A673 (cell line): Measurements from ENCODE around the gene PRR12.

Source experiments
- EZH2 ChIP-seq: fragments of 200-600 bp; sonication (generic); IDR thresholded peaks from 2 replicates; pipeline ENCODE4 v1.6.1; 2017; ENCODE audit warnings: borderline replicate concordance, low read depth, mild to moderate bottlenecking, mixed read lengths, antibody characterized with exemption, low read length; ENCODE audit not compliant: poor library complexity, severe bottlenecking
- TF ChIP-seq, protein P1 (sequence below): fragments of 300-800, 200-600 bp; sonication (generic); conservative IDR thresholded peaks from 2 replicates; pipeline ENCODE4 v1.5.1; 2017; ENCODE audit warnings: low read depth, mild to moderate bottlenecking, antibody characterized with exemption, low read length, moderate library complexity, mixed read lengths

DNA sequence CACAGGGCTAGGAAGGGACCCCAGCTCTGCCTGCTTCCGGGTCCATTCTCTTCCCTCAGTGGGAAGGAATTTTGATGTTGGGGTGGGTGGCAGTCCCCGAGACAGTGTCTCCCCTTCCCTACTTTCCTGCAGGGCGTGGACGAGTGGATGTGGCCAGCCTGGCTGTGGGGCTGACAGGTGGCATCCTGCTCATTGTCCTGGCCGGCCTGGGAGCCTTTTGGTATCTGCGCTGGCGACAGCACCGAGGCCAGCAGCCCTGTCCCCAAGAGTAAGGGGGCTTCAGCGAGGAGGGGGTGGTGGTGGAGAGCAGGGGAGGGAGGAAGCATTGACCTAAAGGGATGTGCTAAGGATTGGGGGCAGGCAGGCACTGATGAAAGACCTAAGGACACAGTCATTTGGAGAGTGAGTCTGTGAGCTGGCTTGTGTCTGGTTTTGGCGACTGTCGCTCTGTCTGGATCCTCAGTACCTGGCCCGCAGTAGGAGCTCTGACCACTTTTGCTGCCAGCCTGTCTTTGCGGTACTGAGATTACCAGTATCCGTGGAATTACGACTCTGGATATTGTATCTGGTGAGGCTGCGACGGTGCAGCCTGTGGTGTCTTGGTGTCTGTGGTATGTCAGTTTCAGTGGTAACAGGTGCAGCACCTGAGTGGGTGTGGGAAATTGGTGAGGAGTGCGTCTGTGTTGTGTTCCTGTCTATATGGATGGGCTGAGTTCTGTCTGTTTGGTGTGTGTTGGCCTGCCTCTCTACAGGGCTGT, 2.4 kb upstream of the PRR12 start:
- TF ChIP-seq, protein P1, sequence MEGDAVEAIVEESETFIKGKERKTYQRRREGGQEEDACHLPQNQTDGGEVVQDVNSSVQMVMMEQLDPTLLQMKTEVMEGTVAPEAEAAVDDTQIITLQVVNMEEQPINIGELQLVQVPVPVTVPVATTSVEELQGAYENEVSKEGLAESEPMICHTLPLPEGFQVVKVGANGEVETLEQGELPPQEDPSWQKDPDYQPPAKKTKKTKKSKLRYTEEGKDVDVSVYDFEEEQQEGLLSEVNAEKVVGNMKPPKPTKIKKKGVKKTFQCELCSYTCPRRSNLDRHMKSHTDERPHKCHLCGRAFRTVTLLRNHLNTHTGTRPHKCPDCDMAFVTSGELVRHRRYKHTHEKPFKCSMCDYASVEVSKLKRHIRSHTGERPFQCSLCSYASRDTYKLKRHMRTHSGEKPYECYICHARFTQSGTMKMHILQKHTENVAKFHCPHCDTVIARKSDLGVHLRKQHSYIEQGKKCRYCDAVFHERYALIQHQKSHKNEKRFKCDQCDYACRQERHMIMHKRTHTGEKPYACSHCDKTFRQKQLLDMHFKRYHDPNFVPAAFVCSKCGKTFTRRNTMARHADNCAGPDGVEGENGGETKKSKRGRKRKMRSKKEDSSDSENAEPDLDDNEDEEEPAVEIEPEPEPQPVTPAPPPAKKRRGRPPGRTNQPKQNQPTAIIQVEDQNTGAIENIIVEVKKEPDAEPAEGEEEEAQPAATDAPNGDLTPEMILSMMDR: no peak
- no peak for TF ChIP-seq EZH2
